Liver (tissue), 9 donors: ENCODE data around the gene IFIT3. TPM values are rescaled to one million over a fixed set of nuclear protein-coding genes. Genes with fewer than 3 reads are reported as not detected.

Experiments used
- DNase-seq: peaks from one replicate; pipeline ENCODE4 v3.0.0-alpha.2; 2017; ENCODE audit warnings: low spot score
- H3K27ac ChIP-seq, 2 donors: one replicate each; pipeline ENCODE4 v1.7.0; 2013; ENCODE audit warnings: inconsistent platforms in 2 of 2, low read length in 2 of 2, control low read depth in 1 of 2, low read depth in 1 of 2, mild to moderate bottlenecking in 1 of 2
- H3K27me3 ChIP-seq, 4 donors: one replicate each; pipeline versions ENCODE4 v1.6.1 to v1.7.0; 2013; ENCODE audit warnings: low read length in 3 of 4, inconsistent platforms in 1 of 4, mild to moderate bottlenecking in 1 of 4, moderate library complexity in 1 of 4; ENCODE audit not compliant: control insufficient read depth in 4 of 4, insufficient read depth in 4 of 4
- H3K36me3 ChIP-seq, 4 donors: one replicate each; pipeline versions ENCODE4 v1.6.1 to v1.7.0; 2013; ENCODE audit warnings: low read length in 3 of 4, mild to moderate bottlenecking in 3 of 4, low read depth in 1 of 4, moderate library complexity in 1 of 4; ENCODE audit not compliant: control insufficient read depth in 4 of 4, insufficient read depth in 3 of 4
- H3K4me1 ChIP-seq, 4 donors: one replicate each; pipeline versions ENCODE4 v1.6.1 to v1.7.0; 2013; ENCODE audit warnings: low read length in 3 of 4, mild to moderate bottlenecking in 3 of 4, moderate library complexity in 1 of 4; ENCODE audit not compliant: control insufficient read depth in 4 of 4, insufficient read depth in 4 of 4
- H3K4me3 ChIP-seq, 3 donors: one replicate each; pipeline versions ENCODE4 v1.6.1 to v1.7.0; 2013; ENCODE audit warnings: low read length in 3 of 3, control low read depth in 1 of 3, low read depth in 1 of 3, mild to moderate bottlenecking in 1 of 3
- H3K9ac ChIP-seq, 2 donors: one replicate each; pipeline ENCODE4 v1.7.0; 2013; ENCODE audit warnings: low read length in 2 of 2, mild to moderate bottlenecking in 2 of 2, moderate library complexity in 2 of 2, control low read depth in 1 of 2, low read depth in 1 of 2
- H3K9me3 ChIP-seq, 4 donors: one replicate each; pipeline versions ENCODE4 v1.6.1 to v1.7.0; 2013; ENCODE audit warnings: low read length in 3 of 4; ENCODE audit not compliant: control insufficient read depth in 4 of 4
- ATF3 ChIP-seq: IDR thresholded peaks from 2 replicates; pipeline ENCODE4 v1.6.1; 2016; ENCODE audit warnings: antibody characterized with exemption
- CTCF ChIP-seq: fragments of 150-350 bp; IDR thresholded peaks from 2 replicates; pipeline ENCODE4 v1.5.1; 2017; ENCODE audit warnings: improper control_type of control experiment, low read depth, low read length; ENCODE audit not compliant: missing input control
- EGR1 ChIP-seq, 2 donors: IDR thresholded peaks; 2 replicates each; pipeline ENCODE4 v1.6.1; 2016 to 2018; ENCODE audit warnings: antibody characterized with exemption in 2 of 2, low read depth in 2 of 2
- FOXA1 ChIP-seq: IDR thresholded peaks from 2 replicates; pipeline ENCODE4 v1.6.1; 2016; ENCODE audit warnings: antibody characterized with exemption
- FOXA2 ChIP-seq: IDR thresholded peaks from 2 replicates; pipeline ENCODE4 v1.6.1; 2016; ENCODE audit warnings: antibody characterized with exemption
- GABPA ChIP-seq, 2 donors: IDR thresholded peaks in 1 of 2; conservative IDR thresholded peaks in 1 of 2; 2 replicates each; pipeline ENCODE4 v1.6.1; 2016; ENCODE audit warnings: antibody characterized with exemption in 2 of 2, mild to moderate bottlenecking in 1 of 2, moderate library complexity in 1 of 2
- HNF4A ChIP-seq, 2 donors: conservative IDR thresholded peaks; 2 replicates each; pipeline ENCODE4 v1.6.1; 2016; ENCODE audit warnings: antibody characterized with exemption in 2 of 2, mild to moderate bottlenecking in 2 of 2
- JUND ChIP-seq, 2 donors: IDR thresholded peaks; 2 replicates each; pipeline ENCODE4 v1.6.1; 2016; ENCODE audit warnings: antibody characterized with exemption in 2 of 2
- NR2F2 ChIP-seq: IDR thresholded peaks from 2 replicates; pipeline ENCODE4 v1.6.1; 2016; ENCODE audit warnings: antibody characterized with exemption
- RAD21 ChIP-seq, 2 donors: IDR thresholded peaks; 2 replicates each; pipeline ENCODE4 v1.6.1; 2016; ENCODE audit warnings: antibody characterized with exemption in 2 of 2, mild to moderate bottlenecking in 2 of 2
- REST ChIP-seq: IDR thresholded peaks from 2 replicates; pipeline ENCODE4 v1.6.1; 2016; ENCODE audit warnings: antibody characterized with exemption, mild to moderate bottlenecking
- RXRA ChIP-seq, 2 donors: IDR thresholded peaks; 2 replicates each; pipeline ENCODE4 v1.6.1; 2017 to 2018; ENCODE audit warnings: antibody characterized with exemption in 2 of 2, mild to moderate bottlenecking in 1 of 2
- TAF1 ChIP-seq: conservative IDR thresholded peaks from 2 replicates; pipeline ENCODE4 v1.6.1; 2016; ENCODE audit warnings: antibody characterized with exemption, mild to moderate bottlenecking
- ZBTB33 ChIP-seq: IDR thresholded peaks from 2 replicates; pipeline ENCODE4 v1.6.1; 2016; ENCODE audit warnings: antibody characterized with exemption
- WGBS: extraction: QIAGEN DNeasy Blood & Tissue Kit; methylation state at CpG from one replicate; pipeline ENCODE4 v1.1.7; 2013; 5-methylcytosine and 5-hydroxymethylcytosine counted together
- polyA plus RNA-seq, 2 donors: library from polyadenylated mRNA; stranded (reverse) in 1 of 2; unstranded in 1 of 2; fragments of 200-250 nt in 1 of 2; fragments of >200 nt in 1 of 2; fragmentation: Nextera tagmentation in 1 of 2; extraction: Ambion mirVana in 1 of 2; gene quantifications; one replicate each; pipeline versions ENCODE4 v1.2.1 to v1.2.3, GENCODE V29; 2013 to 2015
- total RNA-seq, 2 donors: library from RNA; depleted of rRNA; stranded (reverse); fragments of >200 nt; gene quantifications; one replicate each; pipeline ENCODE4 v1.2.3, GENCODE V29; 2014
- donor health status: healthy.
- donor health status: healthy.
- donor health status: healthy.
- donor health status: healthy.
- donor health status: healthy.

Gene IFIT3
- total and polyA plus RNA-seq, 4 donors, result 9.2 to 11.2 (median 10.4) TPM

- Histone ChIP-seq H3K9me3 (no peaks in the 10 kb centered on the region), H3K27ac (no peak overlapping the region), H3K4me1 (peaks cover 11 to 32% (median 28%) of the 10 kb centered on the region in 4 donors), H3K27me3 (no peaks in the 10 kb centered on the region), H3K9ac (no peak overlapping the region), H3K4me3 (no peak overlapping the region), H3K36me3 (peaks cover 13 to 22% (median 17%) of the 10 kb centered on the region in 4 donors)
- 81% methylated on average over 3 of the region's 3 CpGs for WGBS
- TF ChIP-seq RXRA (IDR thresholded peaks at IDR 0.05), result no peak
- no peak for TF ChIP-seq TAF1
- no peak for TF ChIP-seq EGR1 (IDR thresholded peaks at IDR 0.05; ENCODE audit: low read depth in 2 of 2)
- no peak for TF ChIP-seq FOXA2
- no peak for TF ChIP-seq ATF3
- TF ChIP-seq ZBTB33, result no peak
- TF ChIP-seq FOXA1, result no peak
- no peak for TF ChIP-seq GABPA (IDR thresholded peaks at IDR 0.05 in 1 of 2, conservative IDR thresholded peaks at IDR 0.05 in 1 of 2)
- TF ChIP-seq REST, result no peak
- no peak for TF ChIP-seq RAD21 (IDR thresholded peaks at IDR 0.05)
- DNase-seq, result no peak
Measured at GRCh38 chr10:89336241-89336640, 8.4 kb downstream of the IFIT3 start.

- no peak overlapping the region for H3K27ac ChIP-seq
- H3K27me3 ChIP-seq, result no peaks in the 10 kb centered on the region
- DNase-seq, result no peak
- peaks cover 8 to 29% (median 24%) of the 10 kb centered on the region in 4 donors for H3K4me1 ChIP-seq
- no peak overlapping the region for H3K4me3 ChIP-seq
- no peak for TF ChIP-seq FOXA2
- no peak for TF ChIP-seq NR2F2
- TF ChIP-seq JUND (IDR thresholded peaks at IDR 0.05), result no peak
- no peak for TF ChIP-seq ATF3
- no peak for TF ChIP-seq HNF4A (conservative IDR thresholded peaks at IDR 0.05)
- no peak for TF ChIP-seq CTCF
- no peak for TF ChIP-seq FOXA1
- no peak for TF ChIP-seq RAD21 (IDR thresholded peaks at IDR 0.05)
- H3K36me3 ChIP-seq, result peaks cover 13 to 22% (median 18%) of the 10 kb centered on the region in 4 donors
- H3K9me3 ChIP-seq, result no peaks in the 10 kb centered on the region
- WGBS, result 92% methylated on average over 6 of the region's 6 CpGs
- H3K9ac ChIP-seq, result no peak overlapping the region
Measured at GRCh38 chr10:89337484-89337883, 9.7 kb downstream of the IFIT3 start.
